Measurements from ENCODE around the gene SIRT3. TPM values are rescaled to one million over a fixed set of nuclear protein-coding genes. Genes with fewer than 3 reads are reported as not detected.

SIRT3 gene
- total and polyA plus RNA-seq, 11 donors: 21.2 to 46.5 (median 27.3) TPM

DNA sequence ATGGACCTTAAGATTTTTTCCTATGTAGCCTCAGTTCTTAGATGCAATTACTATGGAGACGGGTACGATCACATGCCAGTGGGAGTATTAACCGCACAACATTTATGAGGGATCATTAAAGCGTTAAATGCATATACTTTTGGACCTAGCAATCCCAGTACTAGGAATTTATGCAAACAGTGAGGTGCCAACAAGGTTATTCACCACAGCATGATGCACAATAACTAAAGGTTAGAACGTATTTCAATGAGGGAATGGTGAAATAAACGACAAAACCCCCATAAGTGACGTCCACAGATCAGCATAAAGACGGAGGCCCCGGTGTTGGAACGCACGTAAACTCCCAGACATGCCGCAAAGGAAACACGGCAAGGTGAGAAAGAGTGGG is 539 bp downstream of the SIRT3 start:
- no peak for TF ChIP-seq POLR2A (IDR thresholded peaks at IDR 0.05)
- TF ChIP-seq, protein P1, sequence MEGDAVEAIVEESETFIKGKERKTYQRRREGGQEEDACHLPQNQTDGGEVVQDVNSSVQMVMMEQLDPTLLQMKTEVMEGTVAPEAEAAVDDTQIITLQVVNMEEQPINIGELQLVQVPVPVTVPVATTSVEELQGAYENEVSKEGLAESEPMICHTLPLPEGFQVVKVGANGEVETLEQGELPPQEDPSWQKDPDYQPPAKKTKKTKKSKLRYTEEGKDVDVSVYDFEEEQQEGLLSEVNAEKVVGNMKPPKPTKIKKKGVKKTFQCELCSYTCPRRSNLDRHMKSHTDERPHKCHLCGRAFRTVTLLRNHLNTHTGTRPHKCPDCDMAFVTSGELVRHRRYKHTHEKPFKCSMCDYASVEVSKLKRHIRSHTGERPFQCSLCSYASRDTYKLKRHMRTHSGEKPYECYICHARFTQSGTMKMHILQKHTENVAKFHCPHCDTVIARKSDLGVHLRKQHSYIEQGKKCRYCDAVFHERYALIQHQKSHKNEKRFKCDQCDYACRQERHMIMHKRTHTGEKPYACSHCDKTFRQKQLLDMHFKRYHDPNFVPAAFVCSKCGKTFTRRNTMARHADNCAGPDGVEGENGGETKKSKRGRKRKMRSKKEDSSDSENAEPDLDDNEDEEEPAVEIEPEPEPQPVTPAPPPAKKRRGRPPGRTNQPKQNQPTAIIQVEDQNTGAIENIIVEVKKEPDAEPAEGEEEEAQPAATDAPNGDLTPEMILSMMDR (IDR thresholded peaks at IDR 0.05): no peak
- Histone ChIP-seq H3K36me3 (peaks cover 0 to 28% (median 12%) of the 10 kb centered on the region in 9 donors), H3K27me3 (no peaks in the 10 kb centered on the region), H3K4me3 (peak overlapping the region; percentile 72 to 100 (median 88)), H3K27ac (peak overlapping the region; percentile 91 to 98 (median 95)), H3K9me3 (no peaks in the 10 kb centered on the region), H3K4me1 (peaks cover 9 to 39% (median 24%) of the 10 kb centered on the region in 12 donors)
- intact Hi-C loops (cut with DNase I): loop anchor here in 2 of 10 donors (2.0 kb wide), 2 partner anchors 25 to 27 kb away; no protein-coding TSS in a partner anchor
- ATAC-seq (peak in 3 of 4 donors; percentile 1 to 8 (median 2)), DNase-seq (no peak)
- WGBS, 4 donors: 3 to 5% (median 3%) methylated on average over 13 of the region's 13 CpGs

DNA sequence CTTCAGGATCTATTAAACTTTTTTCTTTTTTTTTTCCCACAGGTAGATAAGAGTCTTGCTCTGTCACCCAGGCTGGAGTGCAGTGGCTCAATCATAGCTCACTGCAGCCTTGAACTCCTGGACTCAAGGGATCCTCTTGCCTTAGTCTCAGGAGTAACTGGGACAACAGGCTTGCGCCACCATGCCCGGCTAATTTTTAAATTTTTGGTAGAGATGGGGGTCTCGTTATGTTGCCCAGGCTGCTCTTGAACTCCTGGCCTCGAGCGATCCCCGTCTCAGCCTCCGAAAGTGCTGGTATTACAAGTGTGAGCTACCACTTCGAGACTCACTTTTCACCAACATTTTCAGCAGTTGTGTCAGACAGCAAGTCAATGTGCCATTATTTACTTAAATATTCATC is 962 bp downstream of the SIRT3 start:
- H3K27me3 ChIP-seq: no peaks in the 10 kb centered on the region
- ATAC-seq (no peak), DNase-seq (no peak)
- intact Hi-C loops (cut with DNase I): loop anchor here in 2 of 10 donors (2.0 kb wide), 2 partner anchors 24 to 26 kb away; no protein-coding TSS in a partner anchor
- TF ChIP-seq POLR2A (IDR thresholded peaks at IDR 0.05): no peak
- TF ChIP-seq, protein P1 (IDR thresholded peaks at IDR 0.05): no peak
- 82 to 89% (median 83%) methylated on average over 8 of the region's 8 CpGs for WGBS, 4 donors
- H3K27ac ChIP-seq: peak overlapping the region in 5 of 12 donors; percentile 91 to 98 (median 97)
- H3K36me3 ChIP-seq: peaks cover 0 to 27% (median 11%) of the 10 kb centered on the region in 9 donors
- peaks cover 9 to 39% (median 24%) of the 10 kb centered on the region in 12 donors for H3K4me1 ChIP-seq
- no peaks in the 10 kb centered on the region for H3K9me3 ChIP-seq
- H3K4me3 ChIP-seq: peak overlapping the region in 11 of 12 donors; percentile 72 to 100 (median 88)

DNA sequence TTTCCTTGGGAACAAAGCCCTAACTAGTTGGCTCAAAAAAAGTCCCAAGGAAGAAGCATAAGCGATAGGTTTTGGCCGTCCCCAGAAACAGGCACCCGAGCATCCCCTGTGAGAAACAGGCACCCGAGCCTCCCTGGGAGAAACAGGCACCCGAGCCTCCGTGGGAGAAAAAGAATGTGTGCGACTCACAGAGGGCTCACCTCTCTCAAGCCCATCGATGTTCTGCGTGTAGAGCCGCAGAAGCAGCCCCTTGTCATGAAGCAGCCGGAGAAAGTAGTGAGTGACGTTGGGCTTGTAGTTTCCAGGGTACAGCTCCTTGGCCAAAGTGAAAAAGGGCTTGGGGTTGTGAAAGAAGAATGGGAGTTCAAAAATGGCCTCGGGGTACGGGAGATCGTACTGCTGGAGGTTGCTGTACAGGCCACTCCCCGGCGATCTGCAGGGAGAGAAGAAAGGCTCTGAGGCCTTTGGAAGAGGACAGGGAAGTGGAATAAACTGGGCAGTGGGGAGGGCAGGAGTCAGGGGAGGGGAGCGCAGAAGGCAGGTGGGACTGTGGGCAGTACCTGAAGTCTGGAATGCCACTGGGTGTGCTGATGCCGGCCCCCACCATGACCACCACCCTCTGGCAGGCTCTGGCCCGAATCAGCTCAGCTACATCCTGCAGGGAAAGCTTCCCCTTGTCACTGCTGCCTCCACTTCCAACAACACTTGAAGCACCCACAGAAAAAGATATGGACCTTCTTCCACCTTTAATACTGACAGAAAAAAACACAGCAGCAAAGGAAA is 3.2 kb downstream of the SIRT3 start:
- H3K4me3 ChIP-seq: no peak overlapping the region
- no peak for TF ChIP-seq POLR2A (IDR thresholded peaks at IDR 0.05)
- TF ChIP-seq, protein P1 (IDR thresholded peaks at IDR 0.05): no peak
- no peaks in the 10 kb centered on the region for H3K27me3 ChIP-seq
- WGBS, 4 donors: 90 to 93% (median 91%) methylated on average over 20 of the region's 20 CpGs
- H3K27ac ChIP-seq: no peak overlapping the region
- DNase-seq (no peak), ATAC-seq (no peak)
- intact Hi-C loops (cut with DNase I): no loop called here
- peaks cover 0 to 28% (median 4%) of the 10 kb centered on the region in 9 donors for H3K36me3 ChIP-seq
- H3K9me3 ChIP-seq: no peaks in the 10 kb centered on the region
- H3K4me1 ChIP-seq: peaks cover 5 to 21% (median 16%) of the 10 kb centered on the region in 12 donors

DNA sequence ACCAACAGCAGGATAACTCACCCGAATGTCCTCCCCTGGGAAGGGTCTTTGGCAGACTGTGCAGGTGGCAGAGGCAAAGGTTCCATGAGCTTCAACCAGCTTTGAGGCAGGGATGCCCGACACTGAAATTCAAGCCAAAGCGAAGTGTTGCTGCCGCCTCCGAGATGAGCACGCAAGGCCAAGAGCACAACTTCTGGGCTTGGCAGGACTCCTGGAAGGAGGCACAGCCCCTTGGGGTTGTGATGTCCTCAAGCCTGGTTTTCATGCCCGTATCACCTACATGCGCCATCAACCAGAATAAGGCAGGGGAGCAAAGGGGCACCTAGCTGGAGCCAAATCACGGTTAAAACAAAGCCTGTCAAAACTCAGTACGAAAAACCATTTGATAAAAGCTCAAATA is 5.7 kb downstream of the SIRT3 start:
- Histone ChIP-seq H3K4me3 (no peak overlapping the region), H3K27ac (no peak overlapping the region), H3K9me3 (no peaks in the 10 kb centered on the region), H3K36me3 (peaks cover 0 to 28% (median 4%) of the 10 kb centered on the region in 9 donors), H3K4me1 (peaks cover 0 to 9% (median 6%) of the 10 kb centered on the region in 12 donors), H3K27me3 (no peaks in the 10 kb centered on the region)
- intact Hi-C loops (cut with DNase I): no loop called here
- DNase-seq: no peak
- WGBS, 4 donors: 91 to 97% (median 94%) methylated on average over 10 of the region's 10 CpGs
- no peak for ATAC-seq
- TF ChIP-seq, protein P1 (IDR thresholded peaks at IDR 0.05): no peak
- no peak for TF ChIP-seq POLR2A (IDR thresholded peaks at IDR 0.05)

Data from heart left ventricle (tissue), 16 donors.